Transverse colon (tissue), 1 donor: ENCODE results near the gene CAPN7.

Experiments used
- EP300 ChIP-seq: sonication (generic); formaldehyde crosslinking; IDR thresholded peaks from one replicate; pipeline ENCODE4 v1.6.1; 2017; ENCODE audit warnings: antibody characterized with exemption, low read depth
- POLR2A ChIP-seq: fragments of 450-650 bp; IDR thresholded peaks from one replicate; pipeline ENCODE4 v1.6.1; 2016; ENCODE audit warnings: antibody characterized with exemption, mild to moderate bottlenecking, moderate library complexity

- TF ChIP-seq EP300 (no peak), POLR2A (no peak)
These were observed 55.2 kb downstream of the CAPN7 start for GRCh38 chr3:15261274-15261673.
